ENCODE measurements around the gene CCP110. TPM values are rescaled to one million over a fixed set of nuclear protein-coding genes. Genes with fewer than 3 reads are reported as not detected.

Gene CCP110
- total RNA-seq, 4 donors from 2014 or later: 8.4 to 21.0 (median 13.5) TPM

- TF ChIP-seq POLR2AphosphoS5 (IDR thresholded peaks at IDR 0.05) (no peak), EP300 (IDR thresholded peaks at IDR 0.05) (no peak), POLR2A (IDR thresholded peaks at IDR 0.05) (no peak), CTCF (IDR thresholded peaks at IDR 0.05) (no peak)
- WGBS: 56% methylated on average over 5 of the region's 5 CpGs
These were observed 64.9 kb downstream of the CCP110 start for GRCh38 chr16:19588661-19589060.

DNA sequence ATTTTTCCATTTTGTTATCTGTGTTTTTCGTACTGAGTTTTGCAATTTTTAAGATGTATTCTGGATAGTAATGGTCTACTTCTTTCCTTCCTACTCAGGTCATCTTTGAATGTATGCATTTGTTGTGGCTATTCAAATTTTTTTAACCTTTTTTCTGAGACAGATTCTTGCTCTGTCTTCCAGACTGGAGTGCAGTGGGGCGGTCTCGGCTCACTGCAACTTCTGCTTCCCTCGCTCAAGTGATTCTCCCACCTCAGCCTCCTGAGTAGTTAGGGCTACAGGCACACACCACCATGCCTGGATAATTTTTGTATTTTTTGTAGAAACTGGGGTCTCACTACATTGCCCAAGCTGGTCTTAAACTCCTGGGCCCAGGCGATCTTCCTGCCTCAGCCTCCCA lies 65.4 kb downstream of the CCP110 start:
- WGBS: 75% methylated on average over 5 of the region's 5 CpGs
- no peak for DNase-seq (ENCODE audit: low spot score in 2 of 2)
- Histone ChIP-seq H3K27me3 (no peaks in the 10 kb centered on the region), H3K9me3 (no peaks in the 10 kb centered on the region), H3K4me3 (no peak overlapping the region), H3K4me1 (peaks cover 8% of the 10 kb centered on the region), H3K27ac (peak overlapping the region; percentile 60), H3K36me3 (peaks cover 39% of the 10 kb centered on the region)
- no peak for TF ChIP-seq EP300 (IDR thresholded peaks at IDR 0.05)
- no peak for TF ChIP-seq POLR2A (IDR thresholded peaks at IDR 0.05)
- no peak for TF ChIP-seq POLR2AphosphoS5 (IDR thresholded peaks at IDR 0.05)
- TF ChIP-seq CTCF (IDR thresholded peaks at IDR 0.05): no peak

More at GRCh38 chr16:19588661-19589060, 64.9 kb downstream of the CCP110 start:
- Histone ChIP-seq H3K4me1 (peaks cover 8% of the 10 kb centered on the region), H3K36me3 (peaks cover 35% of the 10 kb centered on the region), H3K4me3 (no peak overlapping the region), H3K27ac (no peak overlapping the region), H3K9me3 (no peaks in the 10 kb centered on the region), H3K27me3 (no peaks in the 10 kb centered on the region)
- no peak for DNase-seq (ENCODE audit: low spot score in 2 of 2)

DNA sequence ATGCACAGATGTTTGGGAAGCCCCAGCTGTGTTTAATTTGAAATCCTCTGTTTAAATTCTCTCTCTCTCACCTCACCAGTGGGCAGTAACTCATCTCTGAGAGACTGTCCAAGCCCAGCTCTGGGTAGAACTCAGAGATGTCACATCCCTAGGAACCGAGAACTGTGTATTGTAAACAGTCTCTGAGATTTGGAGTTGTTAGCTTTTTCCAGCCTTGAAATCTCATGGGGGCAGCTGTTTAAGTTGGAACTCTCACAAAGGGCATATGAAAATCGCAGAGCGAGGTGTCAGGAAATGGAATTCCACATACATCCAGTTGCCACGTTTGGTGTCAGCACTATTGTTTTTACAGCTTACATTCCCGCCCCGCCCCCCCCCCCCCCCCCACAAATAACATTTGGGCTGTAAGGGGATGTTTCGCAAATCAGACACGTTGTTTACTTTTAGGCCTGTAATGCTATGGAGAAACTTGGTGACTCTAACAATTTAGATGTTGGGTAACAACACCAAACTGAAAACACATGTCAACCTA lies 66.1 kb downstream of the CCP110 start:
- no peaks in the 10 kb centered on the region for H3K9me3 ChIP-seq
- DNase-seq (ENCODE audit: low spot score in 2 of 2): no peak
- H3K27me3 ChIP-seq: no peaks in the 10 kb centered on the region
- H3K4me3 ChIP-seq: no peak overlapping the region
- H3K4me1 ChIP-seq: peaks cover 8% of the 10 kb centered on the region
- no peak for TF ChIP-seq CTCF (IDR thresholded peaks at IDR 0.05)
- no peak for TF ChIP-seq POLR2A (IDR thresholded peaks at IDR 0.05)
- TF ChIP-seq POLR2AphosphoS5 (IDR thresholded peaks at IDR 0.05): no peak
- TF ChIP-seq EP300 (IDR thresholded peaks at IDR 0.05): no peak
- peak overlapping the region; percentile 60 for H3K27ac ChIP-seq
- H3K36me3 ChIP-seq: peaks cover 39% of the 10 kb centered on the region
- 70% methylated on average over 8 of the region's 8 CpGs for WGBS

- WGBS: 74% methylated on average over 19 of the region's 19 CpGs
These were observed 71.5 kb downstream of the CCP110 start for GRCh38 chr16:19595043-19595767.

More at GRCh38 chr16:19595043-19595767, 71.5 kb downstream of the CCP110 start:
- no peak for TF ChIP-seq POLR2A (IDR thresholded peaks at IDR 0.05)
- no peak for TF ChIP-seq CTCF (IDR thresholded peaks at IDR 0.05)
- no peak for TF ChIP-seq POLR2AphosphoS5 (IDR thresholded peaks at IDR 0.05)
- TF ChIP-seq EP300 (IDR thresholded peaks at IDR 0.05): no peak
- peaks cover 50% of the 10 kb centered on the region for H3K36me3 ChIP-seq
- H3K4me1 ChIP-seq: no peaks in the 10 kb centered on the region
- no peak overlapping the region for H3K27ac ChIP-seq
- no peaks in the 10 kb centered on the region for H3K9me3 ChIP-seq
- DNase-seq (ENCODE audit: low spot score in 2 of 2): no peak
- H3K27me3 ChIP-seq: no peaks in the 10 kb centered on the region
- H3K4me3 ChIP-seq: no peak overlapping the region

All from suprapubic skin (tissue), 4 donors.